ENCODE results near the gene ZSWIM8. TPM values are rescaled to one million over a fixed set of nuclear protein-coding genes. Genes with fewer than 3 reads are reported as not detected.
A peak's percentile ranks its signal among the peaks of the same experiment; 100 is the strongest.

ZSWIM8 gene
- total and polyA plus RNA-seq, 2 of the 8 experiments (the other 6 are each of a cell fraction or from before 2014, with no cell fraction given) = 44.7 to 99.7 TPM

GRCh38 chr10:73743905-73744663 lies 41.3 kb upstream of the ZSWIM8 start, which contains the start of gene SEC24C (continued):
- TF ChIP-seq GABPA (IDR thresholded peaks at IDR 0.05; ENCODE audit: borderline replicate concordance, insufficient read depth, low read length) (peak; percentile 95), TBP (IDR thresholded peaks at IDR 0.05; ENCODE audit: low read depth, low read length) (peak; percentile 92), YY1 (IDR thresholded peaks at IDR 0.05; ENCODE audit: low read depth, low read length) (peak; percentile 98), MAX (IDR thresholded peaks at IDR 0.05) (0 out of 2 replicates have a peak, but pooled peaks have one; percentile 7), SIN3A (conservative IDR thresholded peaks at IDR 0.05 in 1 of 2, IDR thresholded peaks at IDR 0.05 in 1 of 2; ENCODE audit: low read depth in 1 of 2, low read length in 2 of 2) (peak; percentile 77 to 90; a peak in 2 of 4 replicates), KDM5A (IDR thresholded peaks at IDR 0.05; ENCODE audit: low read length) (peak; percentile 66), EGR1 (IDR thresholded peaks at IDR 0.05; ENCODE audit: borderline replicate concordance, low read depth, low read length) (0 out of 2 replicates have a peak, but pooled peaks have one; percentile 12), CREB1 (IDR thresholded peaks at IDR 0.05) (peak; percentile 93), CHD7 (IDR thresholded peaks at IDR 0.05; ENCODE audit: insufficient replicate concordance, low read length) (no peak), JUND (IDR thresholded peaks at IDR 0.05; ENCODE audit: low read length) (no peak)
